Measurements from ENCODE around the gene KHNYN.

DNA sequence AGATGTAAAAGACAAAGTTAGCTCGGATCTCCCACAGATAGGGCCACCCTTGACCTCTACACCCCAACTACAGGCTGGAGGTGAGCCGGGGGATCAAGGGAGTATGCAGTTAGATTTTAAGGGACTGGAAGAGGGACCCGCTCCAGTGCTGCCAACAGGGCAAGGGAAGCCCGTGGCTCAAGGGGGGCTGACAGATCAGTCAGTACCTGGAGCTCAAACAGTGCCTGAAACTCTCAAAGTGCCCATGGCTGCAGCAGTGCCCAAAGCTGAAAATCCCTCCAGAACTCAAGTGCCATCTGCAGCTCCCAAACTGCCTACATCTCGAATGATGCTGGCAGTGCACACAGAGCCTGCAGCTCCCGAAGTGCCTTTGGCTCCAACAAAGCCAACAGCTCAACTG is 20.6 kb upstream of the KHNYN start:
- no peak for TF ChIP-seq TCF12 (IDR thresholded peaks at IDR 0.05; ENCODE audit: low read depth)
- no peak for TF ChIP-seq FOXM1 (IDR thresholded peaks at IDR 0.05; ENCODE audit: borderline replicate concordance, low read depth)
- TF ChIP-seq, protein P1, sequence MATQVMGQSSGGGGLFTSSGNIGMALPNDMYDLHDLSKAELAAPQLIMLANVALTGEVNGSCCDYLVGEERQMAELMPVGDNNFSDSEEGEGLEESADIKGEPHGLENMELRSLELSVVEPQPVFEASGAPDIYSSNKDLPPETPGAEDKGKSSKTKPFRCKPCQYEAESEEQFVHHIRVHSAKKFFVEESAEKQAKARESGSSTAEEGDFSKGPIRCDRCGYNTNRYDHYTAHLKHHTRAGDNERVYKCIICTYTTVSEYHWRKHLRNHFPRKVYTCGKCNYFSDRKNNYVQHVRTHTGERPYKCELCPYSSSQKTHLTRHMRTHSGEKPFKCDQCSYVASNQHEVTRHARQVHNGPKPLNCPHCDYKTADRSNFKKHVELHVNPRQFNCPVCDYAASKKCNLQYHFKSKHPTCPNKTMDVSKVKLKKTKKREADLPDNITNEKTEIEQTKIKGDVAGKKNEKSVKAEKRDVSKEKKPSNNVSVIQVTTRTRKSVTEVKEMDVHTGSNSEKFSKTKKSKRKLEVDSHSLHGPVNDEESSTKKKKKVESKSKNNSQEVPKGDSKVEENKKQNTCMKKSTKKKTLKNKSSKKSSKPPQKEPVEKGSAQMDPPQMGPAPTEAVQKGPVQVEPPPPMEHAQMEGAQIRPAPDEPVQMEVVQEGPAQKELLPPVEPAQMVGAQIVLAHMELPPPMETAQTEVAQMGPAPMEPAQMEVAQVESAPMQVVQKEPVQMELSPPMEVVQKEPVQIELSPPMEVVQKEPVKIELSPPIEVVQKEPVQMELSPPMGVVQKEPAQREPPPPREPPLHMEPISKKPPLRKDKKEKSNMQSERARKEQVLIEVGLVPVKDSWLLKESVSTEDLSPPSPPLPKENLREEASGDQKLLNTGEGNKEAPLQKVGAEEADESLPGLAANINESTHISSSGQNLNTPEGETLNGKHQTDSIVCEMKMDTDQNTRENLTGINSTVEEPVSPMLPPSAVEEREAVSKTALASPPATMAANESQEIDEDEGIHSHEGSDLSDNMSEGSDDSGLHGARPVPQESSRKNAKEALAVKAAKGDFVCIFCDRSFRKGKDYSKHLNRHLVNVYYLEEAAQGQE (IDR thresholded peaks at IDR 0.05; ENCODE audit: low read depth): no peak
- TF ChIP-seq EGR1 (IDR thresholded peaks at IDR 0.05): no peak
- TF ChIP-seq EP300 (IDR thresholded peaks at IDR 0.05; ENCODE audit: borderline replicate concordance): no peak
- no peak for TF ChIP-seq RAD21 (IDR thresholded peaks at IDR 0.05; ENCODE audit: low read depth)
- TF ChIP-seq CEBPB (IDR thresholded peaks at IDR 0.05): no peak
- TF ChIP-seq, protein P2, sequence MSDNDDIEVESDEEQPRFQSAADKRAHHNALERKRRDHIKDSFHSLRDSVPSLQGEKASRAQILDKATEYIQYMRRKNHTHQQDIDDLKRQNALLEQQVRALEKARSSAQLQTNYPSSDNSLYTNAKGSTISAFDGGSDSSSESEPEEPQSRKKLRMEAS (IDR thresholded peaks at IDR 0.05): no peak
- TF ChIP-seq TAF1 (IDR thresholded peaks at IDR 0.05; ENCODE audit: low read depth): no peak
- no peak for TF ChIP-seq YY1 (IDR thresholded peaks at IDR 0.05; ENCODE audit: low read depth)
- TF ChIP-seq ZBTB7A (IDR thresholded peaks at IDR 0.05; ENCODE audit: low read depth): no peak

All from Ishikawa (cell line).